Stimulated activated naive CD8-positive, alpha-beta T cell treated with anti-CD3 and anti-CD28 coated beads, Interleukin-15, Interleukin-2, amounts not matched to agents 100 ng/mL and 50 ng/mL, for 24 hours (primary cell): ENCODE results near the gene ST3GAL2.

ENCODE experiments used
- H3K27ac Mint-ChIP-seq: one replicate; pipeline ENCODE4 v1.8.0; 2021; ENCODE audit warnings: mild to moderate bottlenecking, mixed read lengths
- H3K27me3 Mint-ChIP-seq: one replicate; pipeline ENCODE4 v1.8.0; 2021; ENCODE audit warnings: mixed read lengths
- H3K36me3 Mint-ChIP-seq: one replicate; pipeline ENCODE4 v1.8.0; 2021; ENCODE audit warnings: low read depth, mixed read lengths
- H3K4me1 Mint-ChIP-seq: one replicate; pipeline ENCODE4 v1.8.0; 2021; ENCODE audit warnings: low read depth, mixed read lengths
- H3K4me3 Mint-ChIP-seq: one replicate; pipeline ENCODE4 v1.8.0; 2021; ENCODE audit warnings: mild to moderate bottlenecking, mixed read lengths
- H3K9me3 Mint-ChIP-seq: one replicate; pipeline ENCODE4 v1.8.0; 2021; ENCODE audit warnings: mixed read lengths

Gene ST3GAL2

GRCh38 chr16:70438969-70439862 lies at the start of gene ST3GAL2:
ST3GAL2 (minus strand) TSS chr16:70439100; CDS start chr16:70398530, 40,570 bp downstream.
- peaks cover 3% of the 10 kb centered on the region for H3K36me3 Mint-ChIP-seq
- peak within 1 kb of the TSS; percentile 92 for H3K4me3 Mint-ChIP-seq
- H3K9me3 Mint-ChIP-seq: no peaks in the 10 kb centered on the region
- no peaks in the 10 kb centered on the region for H3K27me3 Mint-ChIP-seq
- peaks cover 32% of the 10 kb centered on the region for H3K4me1 Mint-ChIP-seq
- H3K27ac Mint-ChIP-seq: peak within 1 kb of the TSS; percentile 88

DNA sequence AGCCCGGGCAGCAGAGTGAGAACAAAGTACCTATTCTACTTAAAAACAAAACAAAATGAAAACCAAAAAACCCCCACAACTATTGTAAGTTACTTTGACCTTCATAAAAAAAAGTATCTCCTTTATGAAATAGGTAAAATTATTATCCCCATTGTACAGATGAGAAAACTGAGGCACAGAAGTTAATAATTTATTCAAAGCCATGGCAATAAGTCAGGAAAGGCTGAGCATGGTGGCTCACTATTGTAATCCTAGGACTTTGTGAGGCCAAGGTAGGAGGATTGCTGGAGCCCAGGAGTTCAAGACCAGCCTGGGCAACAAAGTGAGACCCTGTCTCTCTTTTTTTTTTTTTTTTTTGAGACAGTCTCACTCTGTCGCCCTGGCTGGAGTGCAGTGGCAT lies 46.0 kb upstream of the ST3GAL2 start:
- no peaks in the 10 kb centered on the region for H3K9me3 Mint-ChIP-seq

GRCh38 chr16:70483426-70483825 lies 44.5 kb upstream of the ST3GAL2 start:
- no peaks in the 10 kb centered on the region for H3K4me1 Mint-ChIP-seq
- H3K27ac Mint-ChIP-seq: no peak overlapping the region
- H3K4me3 Mint-ChIP-seq: no peak overlapping the region
- H3K9me3 Mint-ChIP-seq: no peaks in the 10 kb centered on the region
- H3K27me3 Mint-ChIP-seq: no peaks in the 10 kb centered on the region
- H3K36me3 Mint-ChIP-seq: peaks cover 6% of the 10 kb centered on the region

More for the DNA sequence above, 46.0 kb upstream of the ST3GAL2 start:
- no peak overlapping the region for H3K27ac Mint-ChIP-seq
- H3K27me3 Mint-ChIP-seq: no peaks in the 10 kb centered on the region
- no peaks in the 10 kb centered on the region for H3K4me1 Mint-ChIP-seq
- peaks cover 6% of the 10 kb centered on the region for H3K36me3 Mint-ChIP-seq
- no peak overlapping the region for H3K4me3 Mint-ChIP-seq

GRCh38 chr16:70482624-70483023 lies 43.7 kb upstream of the ST3GAL2 start:
- Mint-ChIP-seq H3K4me1 (peaks cover 5% of the 10 kb centered on the region), H3K4me3 (no peak overlapping the region), H3K27ac (no peak overlapping the region), H3K9me3 (no peaks in the 10 kb centered on the region), H3K36me3 (peaks cover 6% of the 10 kb centered on the region), H3K27me3 (no peaks in the 10 kb centered on the region)

DNA sequence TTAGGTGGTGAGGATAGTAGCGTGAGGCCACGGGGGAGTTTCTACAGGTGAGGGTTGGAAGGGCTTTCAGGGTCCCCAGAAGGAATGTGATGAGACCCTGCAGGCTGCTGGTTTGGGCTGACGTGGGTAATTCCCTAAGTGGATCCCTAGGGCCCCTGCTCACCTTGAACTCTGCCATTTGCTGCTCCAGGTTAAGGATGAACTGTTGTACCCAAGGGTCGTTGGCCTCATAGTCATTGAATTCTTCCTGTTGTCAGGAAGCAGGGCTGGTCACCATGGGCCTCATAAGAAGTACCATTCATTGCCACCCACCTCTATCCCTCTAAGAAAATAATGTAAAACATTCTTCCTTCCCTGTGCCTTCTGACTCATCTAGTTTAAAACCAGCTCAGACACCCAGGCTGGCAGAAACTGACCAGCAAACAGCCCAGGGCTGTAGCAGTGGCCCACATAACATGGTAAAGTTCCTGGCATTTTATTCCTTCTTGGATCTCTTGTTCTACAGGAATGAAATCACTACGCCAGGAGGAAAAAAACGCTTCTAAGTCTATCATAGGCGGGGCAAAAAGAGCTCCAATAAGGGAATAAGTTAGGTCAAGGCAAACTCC lies 43.1 kb upstream of the ST3GAL2 start:
- Mint-ChIP-seq H3K36me3 (peaks cover 6% of the 10 kb centered on the region), H3K9me3 (no peaks in the 10 kb centered on the region), H3K4me3 (no peak overlapping the region), H3K4me1 (peaks cover 11% of the 10 kb centered on the region), H3K27me3 (no peaks in the 10 kb centered on the region), H3K27ac (peak overlapping the region; percentile 4)

DNA sequence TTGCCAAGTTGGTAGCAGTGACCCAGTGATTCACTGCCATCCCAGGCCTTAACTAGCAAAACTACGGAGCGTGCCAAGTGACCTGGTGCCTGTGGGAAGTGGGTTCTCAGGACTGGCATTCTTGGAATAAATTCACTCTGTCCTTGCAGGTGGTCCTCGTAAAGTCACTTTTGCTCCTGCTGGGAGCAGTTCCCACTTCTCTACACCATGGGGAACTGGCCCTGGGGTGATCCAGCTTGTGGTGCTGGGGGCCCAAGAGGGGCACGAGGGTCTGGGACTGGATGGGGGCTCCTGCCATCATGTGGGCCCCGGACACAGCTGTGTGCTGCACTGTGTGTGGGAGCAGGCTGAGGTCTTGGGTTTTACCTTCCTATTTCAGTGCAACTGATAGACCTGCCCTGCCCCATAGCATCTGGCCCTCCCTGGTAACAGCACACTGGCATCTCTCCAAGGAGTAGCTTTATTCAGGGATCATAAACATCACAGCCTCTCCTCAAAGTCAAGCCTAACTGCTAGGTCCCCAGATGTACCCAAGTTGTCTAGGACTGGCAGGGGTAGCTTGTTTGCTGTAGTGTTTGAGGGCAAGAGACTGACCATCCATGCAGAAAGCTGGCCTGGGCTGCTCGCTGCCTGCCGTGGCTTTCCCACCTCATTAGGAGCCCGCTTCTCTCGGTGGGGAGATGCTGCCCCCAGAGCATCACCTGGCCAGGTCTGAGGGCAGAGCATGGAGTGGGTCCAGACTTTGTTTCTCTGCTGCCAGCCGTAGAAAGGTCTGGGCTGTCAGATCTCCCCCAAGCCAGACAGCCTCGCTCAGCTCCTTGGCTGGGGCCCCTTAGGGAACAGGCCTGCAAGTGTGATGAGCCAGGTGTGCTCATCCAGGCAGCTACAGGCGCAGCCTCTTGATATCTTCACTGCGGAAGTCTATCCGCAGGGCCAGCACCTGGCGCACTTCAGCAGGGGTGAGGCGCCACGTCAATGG lies 41.5 kb upstream of the ST3GAL2 start:
- peaks cover 25% of the 10 kb centered on the region for H3K4me1 Mint-ChIP-seq
- no peaks in the 10 kb centered on the region for H3K27me3 Mint-ChIP-seq
- H3K4me3 Mint-ChIP-seq: no peak overlapping the region
- H3K27ac Mint-ChIP-seq: no peak overlapping the region
- H3K36me3 Mint-ChIP-seq: no peaks in the 10 kb centered on the region
- no peaks in the 10 kb centered on the region for H3K9me3 Mint-ChIP-seq

DNA sequence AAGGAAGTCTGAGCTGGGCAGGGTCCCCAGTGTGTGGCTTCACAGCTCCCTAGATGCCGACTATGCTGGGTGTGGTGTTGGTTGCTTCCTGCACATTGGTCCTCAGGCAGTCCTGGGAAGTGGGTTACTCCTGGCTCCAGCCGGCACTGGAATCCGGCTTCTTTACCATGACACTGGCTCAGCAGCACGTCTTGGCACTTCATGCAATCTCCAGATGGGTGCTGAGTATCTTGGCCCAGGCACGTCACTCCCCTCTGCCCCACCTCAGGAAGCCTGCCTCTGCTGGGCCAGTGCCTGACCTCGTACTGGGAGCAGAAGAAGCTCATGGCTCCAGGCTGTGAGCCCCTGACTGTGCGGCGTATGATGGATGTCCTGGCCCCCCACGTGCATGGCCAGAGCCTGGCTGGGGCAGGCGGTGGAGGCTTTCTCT lies 40.0 kb upstream of the ST3GAL2 start:
- H3K9me3 Mint-ChIP-seq: no peaks in the 10 kb centered on the region
- H3K4me3 Mint-ChIP-seq: no peak overlapping the region
- no peaks in the 10 kb centered on the region for H3K36me3 Mint-ChIP-seq
- H3K27me3 Mint-ChIP-seq: no peaks in the 10 kb centered on the region
- peaks cover 26% of the 10 kb centered on the region for H3K4me1 Mint-ChIP-seq
- no peak overlapping the region for H3K27ac Mint-ChIP-seq

- Mint-ChIP-seq H3K4me3 (no peak overlapping the region), H3K36me3 (no peaks in the 10 kb centered on the region), H3K27me3 (no peaks in the 10 kb centered on the region), H3K9me3 (no peaks in the 10 kb centered on the region), H3K27ac (peak overlapping the region; percentile 49), H3K4me1 (peaks cover 26% of the 10 kb centered on the region)
Observed at GRCh38 chr16:70478169-70478568, 39.3 kb upstream of the ST3GAL2 start.

DNA sequence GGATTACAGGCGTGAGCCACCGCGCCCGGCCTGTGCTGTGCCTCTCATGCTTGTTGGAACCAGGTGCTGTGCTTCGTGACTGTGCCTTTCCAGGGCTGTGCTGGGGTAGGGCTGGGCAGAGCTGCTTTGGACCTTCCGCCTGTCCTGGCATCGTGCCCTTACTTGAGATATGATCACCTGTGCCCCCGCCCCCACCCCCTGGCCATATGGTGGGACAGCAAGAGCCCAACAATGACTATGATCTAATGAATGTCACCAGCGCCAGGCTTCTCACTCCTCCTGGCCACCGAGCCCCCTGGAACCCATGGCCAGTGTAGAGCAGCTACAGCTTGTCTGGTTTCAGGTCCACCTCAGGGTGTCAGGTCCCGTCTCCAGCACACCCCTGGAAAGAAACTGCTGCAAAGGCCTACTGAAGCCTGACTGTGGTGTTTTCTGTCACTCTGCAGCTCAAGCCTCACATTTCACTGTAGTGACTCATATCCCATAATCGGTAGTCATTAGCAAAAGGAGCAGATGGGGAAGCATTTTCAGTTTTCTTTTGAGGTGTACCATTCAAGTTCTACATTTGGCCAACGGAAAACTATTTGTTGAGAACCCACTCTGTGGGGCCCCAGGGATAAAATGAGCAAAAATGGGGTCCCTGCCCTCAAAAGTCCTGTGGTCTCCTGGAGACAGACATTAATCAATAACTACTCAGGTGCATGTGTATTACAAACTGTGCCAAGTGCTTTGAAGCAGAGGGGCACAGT lies 37.5 kb upstream of the ST3GAL2 start:
- H3K27me3 Mint-ChIP-seq: no peaks in the 10 kb centered on the region
- H3K4me3 Mint-ChIP-seq: peak overlapping the region; percentile 12
- no peaks in the 10 kb centered on the region for H3K9me3 Mint-ChIP-seq
- H3K4me1 Mint-ChIP-seq: peaks cover 26% of the 10 kb centered on the region
- H3K36me3 Mint-ChIP-seq: no peaks in the 10 kb centered on the region
- peak overlapping the region; percentile 87 for H3K27ac Mint-ChIP-seq

GRCh38 chr16:70475054-70475871 lies 36.4 kb upstream of the ST3GAL2 start:
- Mint-ChIP-seq H3K27ac (peak overlapping the region; percentile 49), H3K4me3 (no peak overlapping the region), H3K27me3 (no peaks in the 10 kb centered on the region), H3K36me3 (no peaks in the 10 kb centered on the region), H3K9me3 (no peaks in the 10 kb centered on the region), H3K4me1 (peaks cover 26% of the 10 kb centered on the region)

DNA sequence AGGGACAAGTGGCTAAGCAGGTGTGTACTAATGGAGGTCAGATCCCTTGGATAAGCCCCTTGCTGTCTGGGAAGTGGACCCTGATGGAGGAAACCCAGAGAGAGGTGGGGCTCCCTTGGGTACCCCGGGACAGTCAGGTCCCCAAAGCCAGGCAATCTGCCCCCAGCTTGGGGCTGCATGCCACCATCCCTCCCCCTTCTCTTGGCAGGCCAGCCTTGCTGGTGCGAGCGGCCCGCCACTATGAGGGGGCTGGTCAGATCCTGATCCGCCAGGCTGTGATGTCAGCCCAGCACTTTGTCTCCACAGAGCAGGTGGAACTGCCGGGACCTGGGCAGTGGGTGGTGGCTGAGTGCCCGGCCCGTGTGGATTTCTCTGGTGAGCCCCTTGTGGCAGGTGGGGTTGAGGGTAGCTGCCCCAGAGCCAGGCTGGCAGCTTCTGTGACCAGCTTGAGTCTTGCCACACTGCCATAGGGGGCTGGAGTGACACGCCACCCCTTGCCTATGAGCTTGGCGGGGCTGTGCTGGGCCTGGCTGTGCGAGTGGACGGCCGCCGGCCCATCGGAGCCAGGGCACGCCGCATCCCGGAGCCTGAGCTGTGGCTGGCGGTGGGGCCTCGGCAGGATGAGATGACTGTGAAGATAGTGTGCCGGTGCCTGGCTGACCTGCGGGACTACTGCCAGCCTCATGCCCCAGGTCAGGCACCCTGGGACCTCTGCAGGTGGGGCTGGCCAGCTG lies 35.6 kb upstream of the ST3GAL2 start:
- H3K4me1 Mint-ChIP-seq: peaks cover 26% of the 10 kb centered on the region
- H3K27me3 Mint-ChIP-seq: no peaks in the 10 kb centered on the region

GRCh38 chr16:70473446-70474319 lies 34.8 kb upstream of the ST3GAL2 start:
- H3K27ac Mint-ChIP-seq: peak overlapping the region; percentile 68
- peaks cover 26% of the 10 kb centered on the region for H3K4me1 Mint-ChIP-seq
- H3K27me3 Mint-ChIP-seq: no peaks in the 10 kb centered on the region
- no peak overlapping the region for H3K4me3 Mint-ChIP-seq
- H3K9me3 Mint-ChIP-seq: no peaks in the 10 kb centered on the region
- H3K36me3 Mint-ChIP-seq: no peaks in the 10 kb centered on the region

More for the DNA sequence above, 35.6 kb upstream of the ST3GAL2 start:
- Mint-ChIP-seq H3K4me3 (no peak overlapping the region), H3K27ac (no peak overlapping the region), H3K36me3 (no peaks in the 10 kb centered on the region), H3K9me3 (no peaks in the 10 kb centered on the region)
